ENCODE measurements around the gene ATP9B. TPM values are rescaled to one million over a fixed set of nuclear protein-coding genes. Genes with fewer than 3 reads are reported as not detected.

The ATP9B gene
- total RNA-seq, 2 experiments from 2014 or later = 61.9 to 63.5 TPM

- Histone ChIP-seq H3K36me3 (ENCODE audit: insufficient read depth, low read length) (peaks cover 24% of the 10 kb centered on the region), H3K27me3 (ENCODE audit: control insufficient read depth in 1 of 2, insufficient read depth in 2 of 2, low read length in 2 of 2) (no peaks in the 10 kb centered on the region), H3K9me3 (ENCODE audit: control insufficient read depth in 1 of 2, insufficient read depth in 1 of 2, low read length in 2 of 2) (no peaks in the 10 kb centered on the region), H3K4me3 (ENCODE audit: low read length) (no peak overlapping the region), H3K27ac (ENCODE audit: low read depth in 1 of 2, low read length in 2 of 2) (no peak overlapping the region), H3K4me1 (ENCODE audit: insufficient read depth, low read length) (no peaks in the 10 kb centered on the region)
- Mint-ChIP-seq H3K9me3 (no peaks in the 10 kb centered on the region), H3K36me3 (ENCODE audit: low read depth) (peaks cover 22% of the 10 kb centered on the region), H3K4me3 (no peak overlapping the region), H3K27me3 (no peaks in the 10 kb centered on the region), H3K27ac (no peak overlapping the region), H3K4me1 (ENCODE audit: low read depth) (no peaks in the 10 kb centered on the region)
- no peak for ATAC-seq (ENCODE audit: poor library complexity)
- POLR2A ChIA-PET = no interaction called here
- intact Hi-C loops (cut with DNase I, micrococcal nuclease) = no loop called here
- CTCF ChIA-PET = no interaction called here
- no peak for DNase-seq
- TF ChIP-seq, protein P1, sequence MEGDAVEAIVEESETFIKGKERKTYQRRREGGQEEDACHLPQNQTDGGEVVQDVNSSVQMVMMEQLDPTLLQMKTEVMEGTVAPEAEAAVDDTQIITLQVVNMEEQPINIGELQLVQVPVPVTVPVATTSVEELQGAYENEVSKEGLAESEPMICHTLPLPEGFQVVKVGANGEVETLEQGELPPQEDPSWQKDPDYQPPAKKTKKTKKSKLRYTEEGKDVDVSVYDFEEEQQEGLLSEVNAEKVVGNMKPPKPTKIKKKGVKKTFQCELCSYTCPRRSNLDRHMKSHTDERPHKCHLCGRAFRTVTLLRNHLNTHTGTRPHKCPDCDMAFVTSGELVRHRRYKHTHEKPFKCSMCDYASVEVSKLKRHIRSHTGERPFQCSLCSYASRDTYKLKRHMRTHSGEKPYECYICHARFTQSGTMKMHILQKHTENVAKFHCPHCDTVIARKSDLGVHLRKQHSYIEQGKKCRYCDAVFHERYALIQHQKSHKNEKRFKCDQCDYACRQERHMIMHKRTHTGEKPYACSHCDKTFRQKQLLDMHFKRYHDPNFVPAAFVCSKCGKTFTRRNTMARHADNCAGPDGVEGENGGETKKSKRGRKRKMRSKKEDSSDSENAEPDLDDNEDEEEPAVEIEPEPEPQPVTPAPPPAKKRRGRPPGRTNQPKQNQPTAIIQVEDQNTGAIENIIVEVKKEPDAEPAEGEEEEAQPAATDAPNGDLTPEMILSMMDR (IDR thresholded peaks at IDR 0.05) = no peak
These were observed 126.8 kb downstream of the ATP9B start for GRCh38 chr18:79195716-79196683.

GRCh38 chr18:79197531-79197930 lies 128.3 kb downstream of the ATP9B start:
- H3K27ac Mint-ChIP-seq = no peak overlapping the region
- ChIA-PET CTCF (no interaction called here), POLR2A (no interaction called here)
- H3K4me1 Mint-ChIP-seq (ENCODE audit: low read depth) = peaks cover 5% of the 10 kb centered on the region
- intact Hi-C loops (cut with DNase I, micrococcal nuclease) = no loop called here
- TF ChIP-seq, protein P1 (IDR thresholded peaks at IDR 0.05) = no peak
- H3K27me3 Mint-ChIP-seq = no peaks in the 10 kb centered on the region
- no peak overlapping the region for H3K4me3 Mint-ChIP-seq
- DNase-seq = no peak
- H3K36me3 Mint-ChIP-seq (ENCODE audit: low read depth) = peaks cover 22% of the 10 kb centered on the region
- Histone ChIP-seq H3K27me3 (ENCODE audit: control insufficient read depth in 1 of 2, insufficient read depth in 2 of 2, low read length in 2 of 2) (no peaks in the 10 kb centered on the region), H3K36me3 (ENCODE audit: insufficient read depth, low read length) (peaks cover 24% of the 10 kb centered on the region), H3K4me1 (ENCODE audit: insufficient read depth, low read length) (no peaks in the 10 kb centered on the region), H3K4me3 (ENCODE audit: low read length) (no peak overlapping the region), H3K27ac (ENCODE audit: low read depth in 1 of 2, low read length in 2 of 2) (no peak overlapping the region), H3K9me3 (ENCODE audit: control insufficient read depth in 1 of 2, insufficient read depth in 1 of 2, low read length in 2 of 2) (no peaks in the 10 kb centered on the region)
- ATAC-seq (ENCODE audit: poor library complexity) = no peak
- no peaks in the 10 kb centered on the region for H3K9me3 Mint-ChIP-seq

- no peaks in the 10 kb centered on the region for H3K27me3 ChIP-seq (ENCODE audit: control insufficient read depth in 1 of 2, insufficient read depth in 2 of 2, low read length in 2 of 2)
- H3K27me3 Mint-ChIP-seq = no peaks in the 10 kb centered on the region
- no peaks in the 10 kb centered on the region for H3K9me3 Mint-ChIP-seq
- no peak overlapping the region for H3K27ac ChIP-seq (ENCODE audit: low read depth in 1 of 2, low read length in 2 of 2)
- TF ChIP-seq, protein P1 (IDR thresholded peaks at IDR 0.05) = no peak
- no peaks in the 10 kb centered on the region for H3K9me3 ChIP-seq (ENCODE audit: control insufficient read depth in 1 of 2, insufficient read depth in 1 of 2, low read length in 2 of 2)
- ATAC-seq (ENCODE audit: poor library complexity) (no peak), DNase-seq (no peak)
- H3K4me1 Mint-ChIP-seq (ENCODE audit: low read depth) = peaks cover 5% of the 10 kb centered on the region
- intact Hi-C loops (cut with DNase I, micrococcal nuclease) = no loop called here
- H3K4me1 ChIP-seq (ENCODE audit: insufficient read depth, low read length) = peaks cover 4% of the 10 kb centered on the region
- peaks cover 37% of the 10 kb centered on the region for H3K36me3 Mint-ChIP-seq (ENCODE audit: low read depth)
- H3K27ac Mint-ChIP-seq = no peak overlapping the region
- no peak overlapping the region for H3K4me3 Mint-ChIP-seq
- ChIA-PET CTCF (no interaction called here), POLR2A (no interaction called here)
- peaks cover 8% of the 10 kb centered on the region for H3K36me3 ChIP-seq (ENCODE audit: insufficient read depth, low read length)
- H3K4me3 ChIP-seq (ENCODE audit: low read length) = no peak overlapping the region
These were observed 130.6 kb downstream of the ATP9B start for GRCh38 chr18:79199691-79200374.

All from CD4-positive, alpha-beta T cell (primary cell).